B cell (primary cell): ENCODE results near the gene SPPL3. TPM values are rescaled to one million over a fixed set of nuclear protein-coding genes. Genes with fewer than 3 reads are reported as not detected.

Experiments
- ATAC-seq: fragments of 200-7000 bp; cut with Tn5 transposase; one replicate; pipeline ENCODE4 v1.10.0; 2021; ENCODE audit warnings: low read depth, mild to moderate bottlenecking, moderate number of reproducible peaks, moderate library complexity
- CTCF ChIA-PET: fragments of 350-600 bp; sonication (Branson Sonifier 250); formaldehyde crosslinking; loops from one replicate; lab custom pipeline; 2021; ENCODE audit warnings: antibody characterized with exemption, inconsistent platforms; lab: Charles Lee
- POLR2A ChIA-PET: fragments of 350-600 bp; sonication (Branson Sonifier 250); formaldehyde crosslinking; loops from one replicate; lab custom pipeline; 2021; ENCODE audit warnings: antibody characterized with exemption; lab: Charles Lee
- DNase-seq: peaks from one replicate; pipeline ENCODE4 v3.0.0; 2013
- H2AFZ ChIP-seq: 2 replicates; pipeline ENCODE4 v1.6.1; 2012; ENCODE audit warnings: mild to moderate bottlenecking, low read depth, low read length; ENCODE audit not compliant: insufficient read depth, poor library complexity, severe bottlenecking
- H3K27ac ChIP-seq, 2 donors: 1 replicate in 1 of 2; 2 replicates in 1 of 2; pipeline ENCODE4 v1.5.1; 2012 to 2013; ENCODE audit warnings: low read length in 2 of 2, mild to moderate bottlenecking in 2 of 2, moderate library complexity in 1 of 2
- H3K27me3 ChIP-seq, 4 experiments: fragments of 200-600 bp in 1 of 4; sonication (generic) in 1 of 4; replicated peaks in 1 of 4; 1 replicate in 2 of 4; 2 replicates in 2 of 4; pipeline versions ENCODE4 v1.6.1 to v1.7.0; 2013 to 2016; ENCODE audit warnings: low read length in 3 of 4, mild to moderate bottlenecking in 2 of 4, mixed read lengths in 1 of 4, moderate library complexity in 1 of 4; ENCODE audit not compliant: insufficient read depth in 4 of 4, control insufficient read depth in 3 of 4; ENCODE audit errors: control extremely low read depth in 1 of 4
- H3K36me3 ChIP-seq, 2 experiments: replicated peaks in 1 of 2; 1 replicate in 1 of 2; 2 replicates in 1 of 2; pipeline versions ENCODE4 v1.6.1 to v1.7.1; 2013; ENCODE audit warnings: low read length in 1 of 2; ENCODE audit not compliant: insufficient read depth in 2 of 2, control insufficient read depth in 1 of 2; ENCODE audit errors: control extremely low read depth in 1 of 2, extremely low read depth in 1 of 2
- H3K4me1 ChIP-seq, 2 donors: fragments of 200-600 bp in 1 of 2; sonication (generic) in 1 of 2; 1 replicate in 1 of 2; 2 replicates in 1 of 2; pipeline versions ENCODE4 v1.5.1 to v1.6.1; 2013 to 2017; ENCODE audit warnings: low read length in 2 of 2; ENCODE audit not compliant: control insufficient read depth in 2 of 2, insufficient read depth in 2 of 2
- H3K4me2 ChIP-seq: replicated peaks from 2 replicates; pipeline ENCODE3; 2012; ENCODE audit warnings: mild to moderate bottlenecking, low read depth, low read length; ENCODE audit not compliant: poor library complexity, severe bottlenecking
- H3K4me3 ChIP-seq, 5 experiments: fragments of 200-600 bp in 1 of 5; sonication (generic) in 1 of 5; 1 replicate in 3 of 5; 2 replicates in 2 of 5; pipeline versions ENCODE4 v1.5.1 to v1.7.0; 2011 to 2016; ENCODE audit warnings: low read length in 4 of 5, mild to moderate bottlenecking in 4 of 5, low read depth in 2 of 5, control low read depth in 1 of 5, moderate library complexity in 1 of 5; ENCODE audit not compliant: insufficient read depth in 1 of 5; ENCODE audit errors: control extremely low read depth in 1 of 5, extremely low read depth in 1 of 5
- H3K79me2 ChIP-seq: fragments of 200-600 bp; sonication (generic); one replicate; pipeline ENCODE4 v1.6.0; 2016; ENCODE audit warnings: low read length; ENCODE audit not compliant: control insufficient read depth, insufficient read depth
- H3K9ac ChIP-seq: fragments of 200-600 bp; sonication (generic); 2 replicates; pipeline ENCODE4 v1.6.1; 2017; ENCODE audit warnings: mild to moderate bottlenecking, low read length, moderate library complexity
- H3K9me3 ChIP-seq, 3 donors: one replicate each; pipeline versions ENCODE4 v1.6.1 to v1.7.1; 2013; ENCODE audit warnings: low read length in 2 of 3; ENCODE audit not compliant: control insufficient read depth in 2 of 3, insufficient read depth in 1 of 3; ENCODE audit errors: control extremely low read depth in 1 of 3
- H4K20me1 ChIP-seq: 2 replicates; pipeline ENCODE4 v1.6.0; 2012; ENCODE audit warnings: mild to moderate bottlenecking, low read length; ENCODE audit not compliant: insufficient read depth, control insufficient read depth, poor library complexity, severe bottlenecking
- H3K27ac Mint-ChIP-seq: one replicate; pipeline ENCODE4 v1.8.0; 2021; ENCODE audit warnings: mixed read lengths
- H3K27me3 Mint-ChIP-seq: one replicate; pipeline ENCODE4 v1.8.0; 2021; ENCODE audit warnings: mixed read lengths
- H3K4me1 Mint-ChIP-seq: one replicate; pipeline ENCODE4 v1.8.0; 2021; ENCODE audit warnings: mixed read lengths
- H3K4me3 Mint-ChIP-seq: one replicate; pipeline ENCODE4 v1.8.0; 2021; ENCODE audit warnings: mixed read lengths
- H3K9me3 Mint-ChIP-seq: one replicate; pipeline ENCODE4 v1.8.0; 2022; ENCODE audit warnings: mixed read lengths; ENCODE audit not compliant: insufficient read depth
- EZH2 ChIP-seq: IDR thresholded peaks from 2 replicates; pipeline ENCODE4 v1.6.1; 2012; ENCODE audit warnings: borderline replicate concordance, low read depth, mild to moderate bottlenecking, moderate library complexity, low read length; ENCODE audit not compliant: insufficient read depth, poor library complexity, severe bottlenecking
- WGBS: methylation state at CpG from one replicate; pipeline ENCODE4 v1.1.5; 2013; ENCODE audit warnings: missing lambda C conversion rate; ENCODE audit not compliant: insufficient coverage; 5-methylcytosine and 5-hydroxymethylcytosine counted together
- intact Hi-C: fragments of 100-400 bp; cut with micrococcal nuclease; formaldehyde crosslinking; loops from one replicate; pipeline ENCODE4 v1.10.0; 2022
- polyA plus RNA-seq: library from polyadenylated mRNA; depleted of rRNA; stranded (reverse); fragments of >200 nt; gene quantifications from 2 replicates; pipeline ENCODE4 v1.2.3, GENCODE V29; 2012
- total RNA-seq, 2 donors: library from RNA; stranded (reverse); fragments of 120-200 nt in 1 of 2; gene quantifications; 1 replicate in 1 of 2; 2 replicates in 1 of 2; pipeline versions ENCODE4 v1.2.3 to v1.2.4, GENCODE V29; 2013 to 2022
- TF ChIP-seq, protein P1 (sequence below): fragments of 200-600 bp; IDR thresholded peaks from one replicate; pipeline ENCODE4 v1.8.0; 2022; ENCODE audit warnings: antibody characterized with exemption, mild to moderate bottlenecking

SPPL3 gene
- total and polyA plus RNA-seq, 2 donors (not counting 1 experiment from before 2014, with no cell fraction given) = 12.3 to 43.6 TPM

DNA sequence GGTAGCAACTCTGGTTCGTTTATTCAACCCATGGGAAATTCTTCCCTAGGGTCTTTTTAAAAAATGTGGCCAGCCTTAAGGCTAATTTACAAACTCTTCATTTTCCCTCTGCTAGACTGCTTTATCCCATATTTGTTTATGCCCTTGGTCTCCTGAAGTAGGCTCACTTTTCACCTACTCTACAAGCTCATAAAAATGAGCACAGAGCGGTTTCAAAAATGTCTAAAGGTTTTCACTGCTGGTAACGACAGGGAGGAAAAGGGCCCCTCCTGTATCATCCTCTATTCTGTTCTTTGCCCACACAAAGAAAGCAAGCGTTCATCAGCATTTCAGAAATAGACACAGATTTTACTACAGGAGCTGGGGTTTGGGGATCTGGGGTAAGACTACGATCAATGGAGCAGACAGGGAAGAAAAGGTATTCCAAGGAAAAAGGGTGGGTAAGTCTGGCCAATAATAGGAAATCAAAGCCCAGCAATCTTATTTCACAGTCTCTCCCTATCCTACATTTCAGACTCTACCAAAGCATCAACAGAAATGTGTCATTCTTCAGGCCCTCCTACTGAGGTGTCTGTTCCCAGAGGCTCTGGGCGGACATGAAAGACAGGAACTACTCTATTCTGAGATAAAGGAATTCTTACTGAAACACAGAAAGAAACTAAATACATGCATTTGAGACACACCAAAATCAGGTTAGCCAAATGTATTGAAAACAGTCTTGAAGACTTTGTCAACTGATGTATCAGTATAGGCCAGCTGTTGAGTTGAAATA lies 86.4 kb downstream of the SPPL3 start:
- no peak overlapping the region for H3K27ac Mint-ChIP-seq

DNA sequence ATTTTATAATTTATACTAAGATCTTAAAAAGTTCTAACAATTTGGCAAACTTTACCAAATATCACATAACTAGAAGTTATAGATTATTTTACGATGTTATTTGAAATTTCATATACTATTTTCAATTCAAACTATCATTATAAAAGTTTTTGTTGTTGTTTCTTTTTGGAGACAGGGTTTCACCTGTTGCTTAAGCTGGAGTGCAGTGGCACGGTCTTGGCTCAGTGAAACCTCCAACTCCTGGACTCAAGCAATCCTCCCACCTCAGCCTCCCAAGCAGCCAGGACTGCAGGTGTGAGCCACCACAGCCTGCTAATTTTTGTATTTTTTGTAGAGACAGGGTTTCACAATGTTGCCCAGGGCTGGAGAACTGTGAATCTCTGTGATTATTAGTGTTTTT lies 87.8 kb downstream of the SPPL3 start:
- WGBS = no CpG with 5 or more reads among the region's 2 CpGs
- Histone ChIP-seq H4K20me1 (peaks cover 63% of the 10 kb centered on the region), H3K27me3 (no peaks in the 10 kb centered on the region), H3K9ac (no peak overlapping the region), H3K36me3 (peaks cover 0 to 8% of the 10 kb centered on the region in 2 experiments), H3K27ac (no peak overlapping the region), H3K79me2 (peaks cover 84% of the 10 kb centered on the region), H2AFZ (no peak overlapping the region), H3K4me1 (no peaks in the 10 kb centered on the region), H3K4me3 (no peak overlapping the region), H3K4me2 (no peak overlapping the region), H3K9me3 (no peaks in the 10 kb centered on the region)
- intact Hi-C loops = no loop called here
- ATAC-seq (no peak), DNase-seq (no peak)
- no peaks in the 10 kb centered on the region for H3K9me3 Mint-ChIP-seq
- peaks cover 29% of the 10 kb centered on the region for H3K4me1 Mint-ChIP-seq
- POLR2A ChIA-PET = no interaction called here
- H3K27ac Mint-ChIP-seq = no peak overlapping the region
- CTCF ChIA-PET = no interaction called here
- TF ChIP-seq, protein P1, sequence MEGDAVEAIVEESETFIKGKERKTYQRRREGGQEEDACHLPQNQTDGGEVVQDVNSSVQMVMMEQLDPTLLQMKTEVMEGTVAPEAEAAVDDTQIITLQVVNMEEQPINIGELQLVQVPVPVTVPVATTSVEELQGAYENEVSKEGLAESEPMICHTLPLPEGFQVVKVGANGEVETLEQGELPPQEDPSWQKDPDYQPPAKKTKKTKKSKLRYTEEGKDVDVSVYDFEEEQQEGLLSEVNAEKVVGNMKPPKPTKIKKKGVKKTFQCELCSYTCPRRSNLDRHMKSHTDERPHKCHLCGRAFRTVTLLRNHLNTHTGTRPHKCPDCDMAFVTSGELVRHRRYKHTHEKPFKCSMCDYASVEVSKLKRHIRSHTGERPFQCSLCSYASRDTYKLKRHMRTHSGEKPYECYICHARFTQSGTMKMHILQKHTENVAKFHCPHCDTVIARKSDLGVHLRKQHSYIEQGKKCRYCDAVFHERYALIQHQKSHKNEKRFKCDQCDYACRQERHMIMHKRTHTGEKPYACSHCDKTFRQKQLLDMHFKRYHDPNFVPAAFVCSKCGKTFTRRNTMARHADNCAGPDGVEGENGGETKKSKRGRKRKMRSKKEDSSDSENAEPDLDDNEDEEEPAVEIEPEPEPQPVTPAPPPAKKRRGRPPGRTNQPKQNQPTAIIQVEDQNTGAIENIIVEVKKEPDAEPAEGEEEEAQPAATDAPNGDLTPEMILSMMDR = no peak
- no peak for TF ChIP-seq EZH2
- no peaks in the 10 kb centered on the region for H3K27me3 Mint-ChIP-seq
- H3K4me3 Mint-ChIP-seq = no peak overlapping the region

More for the DNA sequence above, 86.4 kb downstream of the SPPL3 start:
- Histone ChIP-seq H2AFZ (no peak overlapping the region), H3K4me1 (no peaks in the 10 kb centered on the region), H3K4me3 (no peak overlapping the region), H3K79me2 (peaks cover 84% of the 10 kb centered on the region), H3K36me3 (peaks cover 0 to 4% of the 10 kb centered on the region in 2 experiments), H3K9me3 (no peaks in the 10 kb centered on the region), H4K20me1 (peaks cover 69% of the 10 kb centered on the region), H3K4me2 (no peak overlapping the region), H3K27me3 (no peaks in the 10 kb centered on the region), H3K27ac (no peak overlapping the region), H3K9ac (no peak overlapping the region)
- Mint-ChIP-seq H3K4me3 (no peak overlapping the region), H3K4me1 (peaks cover 32% of the 10 kb centered on the region), H3K9me3 (no peaks in the 10 kb centered on the region), H3K27me3 (no peaks in the 10 kb centered on the region)
- 100% methylated on average over 2 of the region's 6 CpGs for WGBS
- ChIA-PET POLR2A (no interaction called here), CTCF (interaction anchor here (1.1 to 1.4 kb wide), 2 partner anchors 11 to 154 kb away, joined by 3 read pairs; no protein-coding TSS in a partner anchor)
- intact Hi-C loops = no loop called here
- no peak for TF ChIP-seq EZH2
- TF ChIP-seq, protein P1 = no peak
- ATAC-seq (no peak), DNase-seq (no peak)
